ENCODE measurements around the gene NPL. TPM values are rescaled to one million over a fixed set of nuclear protein-coding genes. Genes with fewer than 3 reads are reported as not detected.

Gene NPL
- total RNA-seq, 4 donors from 2014 or later, result 16.2 to 132 (median 30.0) TPM

- TF ChIP-seq CTCF (IDR thresholded peaks at IDR 0.05; ENCODE audit: low read depth), result no peak
Observed at GRCh38 chr1:182842265-182842664, 52.7 kb downstream of the NPL start.

- TF ChIP-seq CTCF (IDR thresholded peaks at IDR 0.05; ENCODE audit: low read depth), result no peak
Observed at GRCh38 chr1:182845379-182845778, 55.8 kb downstream of the NPL start.

GRCh38 chr1:182845894-182846293, 56.3 kb downstream of the NPL start:
- TF ChIP-seq CTCF (IDR thresholded peaks at IDR 0.05; ENCODE audit: low read depth), result no peak

GRCh38 chr1:182847105-182847504, 57.5 kb downstream of the NPL start:
- TF ChIP-seq CTCF (IDR thresholded peaks at IDR 0.05; ENCODE audit: low read depth), result no peak

GRCh38 chr1:182848736-182849135, 59.2 kb downstream of the NPL start:
- no peak for TF ChIP-seq CTCF (IDR thresholded peaks at IDR 0.05; ENCODE audit: low read depth)

GRCh38 chr1:182850319-182850718, 60.7 kb downstream of the NPL start:
- TF ChIP-seq CTCF (IDR thresholded peaks at IDR 0.05; ENCODE audit: low read depth), result no peak

- no peak for TF ChIP-seq CTCF (IDR thresholded peaks at IDR 0.05; ENCODE audit: low read depth)
Observed at GRCh38 chr1:182851825-182852224, 62.3 kb downstream of the NPL start.

Data from subcutaneous adipose tissue (tissue), 4 donors.